ENCODE measurements around the gene VNN1.
"Not testable (repeated sequence)": the region's sequence is repeated elsewhere in the genome, so short reads cannot be mapped to it uniquely, and the experiment has no call there.

The VNN1 gene

DNA sequence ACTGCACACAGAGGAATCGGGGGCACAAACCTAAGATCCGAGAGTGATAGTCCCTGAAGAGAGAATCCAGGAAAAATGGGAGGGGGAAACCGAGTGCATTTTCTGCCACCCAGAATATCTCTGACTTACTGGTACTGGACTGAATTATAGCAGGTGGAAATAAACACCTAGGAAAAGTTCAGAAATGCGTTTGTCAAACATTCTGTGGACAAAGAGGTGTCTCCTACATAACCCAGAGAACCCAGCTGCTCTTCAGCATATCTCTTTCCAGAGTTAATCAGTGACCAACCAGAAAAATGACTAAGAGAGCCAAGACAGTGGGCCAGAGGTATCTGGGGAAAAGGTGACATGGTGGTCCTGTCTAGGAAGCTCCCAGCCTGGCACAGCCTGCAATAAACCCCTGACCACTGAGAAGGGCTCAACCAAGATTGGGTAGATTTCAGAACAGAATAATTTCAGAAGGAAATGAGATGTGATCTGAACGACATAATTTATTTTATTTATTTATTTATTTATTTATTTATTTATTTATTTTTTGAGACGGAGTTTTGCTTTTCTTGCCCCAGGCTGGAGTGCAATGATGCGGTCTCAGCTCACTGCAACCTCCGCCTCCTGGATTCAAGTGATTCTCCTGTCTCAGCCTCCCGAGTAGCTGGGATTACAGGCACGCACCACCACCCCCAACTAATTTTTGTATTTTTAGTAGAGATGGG, 6.0 kb upstream of the VNN1 start:
- no peak for DNase-seq (ENCODE audit: low spot score)

- no peak for DNase-seq (ENCODE audit: low spot score)
Observed at GRCh38 chr6:132715881-132716637, 2.2 kb upstream of the VNN1 start.

DNA sequence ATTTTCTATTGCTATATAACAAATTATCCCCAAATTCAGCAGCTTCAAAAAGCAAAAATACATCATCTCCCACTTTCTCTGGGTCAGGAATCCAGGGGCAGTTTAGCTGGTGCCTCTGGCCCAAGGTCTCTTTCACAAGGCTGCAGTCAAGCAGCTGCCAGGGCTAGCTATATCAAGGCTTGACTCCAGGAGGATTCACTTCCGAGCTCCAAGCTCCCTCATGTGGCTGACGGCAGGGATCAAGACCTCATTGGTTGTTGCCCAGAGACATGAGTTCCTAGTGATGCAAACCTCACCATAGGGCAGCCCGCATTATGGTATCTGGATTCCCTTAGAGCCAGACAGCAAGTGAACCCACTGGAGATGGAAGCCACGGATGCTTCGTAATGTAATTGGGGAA, 1.3 kb upstream of the VNN1 start:
- DNase-seq (ENCODE audit: low spot score) = peak; percentile 74

DNA sequence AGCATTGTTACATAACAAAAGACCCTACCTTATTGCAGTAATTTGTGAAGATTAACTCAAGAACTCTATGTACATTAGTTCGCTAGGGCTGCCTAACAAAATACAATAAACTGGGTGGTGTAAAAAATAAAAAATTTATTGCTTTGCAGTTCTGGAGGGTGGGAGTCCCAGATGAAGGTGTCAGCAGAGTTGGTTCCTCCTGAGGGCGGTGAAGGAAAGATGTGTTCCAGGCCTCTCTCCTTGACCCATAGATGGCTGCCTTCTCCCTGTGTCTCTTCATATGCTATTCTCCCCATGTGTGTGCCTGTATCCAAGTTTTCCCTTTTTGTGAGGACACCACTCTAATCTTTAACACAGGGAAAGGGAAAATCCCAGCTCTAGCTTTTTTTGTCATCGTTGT, 305 bp upstream of the VNN1 start:
- no peak for DNase-seq (ENCODE audit: low spot score)

- peak; percentile 13 for DNase-seq (ENCODE audit: low spot score)
Observed at GRCh38 chr6:132712366-132712765, 1.5 kb downstream of the VNN1 start.

DNA sequence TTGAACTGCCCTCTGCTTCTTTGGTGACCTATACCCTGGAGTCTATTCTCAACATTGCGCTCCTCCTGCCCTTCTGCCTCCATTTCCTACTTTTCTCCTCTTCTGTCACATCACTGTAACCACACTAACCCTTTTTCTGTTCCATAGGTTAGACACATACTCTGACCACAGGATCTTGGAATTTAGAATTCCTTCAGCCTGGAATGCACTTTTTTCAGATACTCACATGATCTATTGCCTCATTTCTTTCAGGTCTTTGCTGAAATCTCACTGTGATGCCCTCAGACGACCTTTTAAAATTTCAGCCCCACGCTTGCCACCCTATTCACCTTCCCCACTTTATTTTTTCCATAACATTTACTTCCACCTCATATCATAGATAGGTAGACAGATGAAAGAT, 5.1 kb downstream of the VNN1 start:
- no peak for DNase-seq (ENCODE audit: low spot score)

- DNase-seq (ENCODE audit: low spot score) = no peak
Observed at GRCh38 chr6:132708002-132708401, 5.9 kb downstream of the VNN1 start.

GRCh38 chr6:132706756-132707155, 7.1 kb downstream of the VNN1 start:
- DNase-seq (ENCODE audit: low spot score) = not testable (repeated sequence)

DNA sequence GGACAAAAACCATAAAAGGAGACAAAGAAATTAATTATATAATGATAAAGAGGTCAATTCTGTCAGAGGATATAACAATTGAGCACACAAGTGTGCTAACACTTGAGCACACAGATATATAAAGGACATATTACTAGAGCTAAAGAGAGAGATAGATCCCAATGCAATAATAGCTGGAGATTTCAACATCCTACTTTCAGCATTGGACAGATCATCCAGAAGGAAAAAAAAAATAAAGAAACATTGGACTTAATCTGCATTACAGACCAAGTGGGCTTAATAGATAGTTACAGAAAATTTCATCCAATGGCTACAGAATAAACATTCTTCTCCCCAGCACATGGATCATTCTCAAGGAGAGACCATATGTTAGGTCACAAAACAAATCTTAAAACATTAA, 9.9 kb downstream of the VNN1 start:
- DNase-seq (ENCODE audit: low spot score) = no peak

DNA sequence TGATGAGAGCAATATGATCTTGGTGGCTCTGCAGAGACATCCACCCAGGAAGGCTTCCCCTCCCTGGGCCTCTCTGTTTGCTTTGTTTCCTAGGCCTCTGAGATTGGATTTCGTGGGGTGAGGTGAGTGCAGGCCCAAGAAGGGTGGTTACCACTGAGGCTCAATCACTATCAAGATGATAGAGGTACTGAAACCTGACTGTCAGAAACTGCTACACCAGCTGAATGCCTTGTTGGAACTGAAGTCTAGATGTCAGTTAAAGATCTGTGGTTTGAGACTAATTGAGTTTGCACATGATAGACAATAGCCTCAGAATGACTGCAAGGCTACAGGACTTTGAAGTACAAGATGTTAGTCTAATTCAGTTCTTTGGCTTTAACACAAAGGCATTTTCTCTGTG, 15.2 kb downstream of the VNN1 start:
- no peak for DNase-seq (ENCODE audit: low spot score)

- no peak for DNase-seq (ENCODE audit: low spot score)
Observed at GRCh38 chr6:132695773-132696172, 18.1 kb downstream of the VNN1 start.

- DNase-seq (ENCODE audit: low spot score) = no peak
Observed at GRCh38 chr6:132693478-132693877, 20.4 kb downstream of the VNN1 start.

DNA sequence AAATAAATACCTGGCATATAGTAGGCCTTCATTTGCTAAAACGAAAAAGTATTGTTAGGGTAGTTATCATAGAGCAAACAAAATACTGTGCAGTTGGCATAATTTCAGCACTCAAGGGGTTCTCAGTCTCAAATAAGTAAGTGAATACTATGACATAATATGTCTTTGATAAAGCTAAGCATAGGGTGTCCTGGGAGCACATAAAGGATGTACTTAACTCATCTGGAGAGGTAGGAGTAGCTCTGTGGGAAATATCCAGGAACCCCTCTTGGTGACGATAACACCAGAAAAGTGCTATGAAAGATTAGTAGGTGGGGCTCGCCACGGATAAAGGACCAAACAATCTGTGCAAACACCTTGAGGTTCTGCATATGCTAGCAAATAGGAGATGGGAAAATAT, 23.2 kb downstream of the VNN1 start:
- DNase-seq (ENCODE audit: low spot score) = no peak

- DNase-seq (ENCODE audit: low spot score) = peak; percentile 21
Observed at GRCh38 chr6:132687306-132687705, 26.5 kb downstream of the VNN1 start.

GRCh38 chr6:132686531-132686930, 27.3 kb downstream of the VNN1 start:
- DNase-seq (ENCODE audit: low spot score) = no peak

GRCh38 chr6:132685009-132685408, 28.8 kb downstream of the VNN1 start:
- no peak for DNase-seq (ENCODE audit: low spot score)

DNA sequence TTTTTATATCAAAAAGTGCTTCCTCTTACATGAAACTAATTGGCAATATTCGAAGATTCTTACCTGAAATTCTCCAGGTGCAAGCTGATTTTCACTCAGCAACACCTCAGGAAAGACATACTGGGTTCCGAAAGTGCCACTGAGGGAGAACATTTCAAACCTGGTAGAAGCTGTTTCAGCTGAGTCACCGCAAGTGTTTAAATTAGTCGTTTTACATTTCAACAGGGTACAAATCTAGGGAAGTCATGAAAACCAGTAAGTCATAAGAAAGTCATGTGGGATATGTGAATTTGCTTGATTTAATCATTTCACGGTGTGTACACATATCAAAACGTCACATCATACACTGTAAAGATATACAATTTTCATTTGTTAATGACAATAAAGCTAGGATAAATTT, 29.6 kb downstream of the VNN1 start:
- no peak for DNase-seq (ENCODE audit: low spot score)

DNA sequence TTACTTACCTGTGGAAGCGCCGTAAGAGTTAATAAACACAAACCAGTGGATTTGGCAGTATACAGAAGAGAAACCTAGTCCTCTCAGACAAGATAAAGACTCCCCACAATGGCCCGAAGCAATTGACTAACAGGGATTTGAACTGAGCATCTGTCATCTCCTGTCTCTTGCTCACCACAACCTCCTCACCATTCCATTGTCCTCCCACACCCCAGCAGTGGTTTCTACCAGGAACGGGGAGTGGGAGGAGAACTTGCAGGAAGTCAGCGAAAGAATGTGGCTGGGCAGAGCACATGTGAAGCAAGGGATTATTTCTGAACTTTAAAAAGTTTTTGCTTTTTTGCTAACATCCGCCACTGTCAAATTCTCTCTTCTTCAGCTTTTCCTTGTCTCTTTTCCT, 30.3 kb downstream of the VNN1 start:
- peak; percentile 74 for DNase-seq (ENCODE audit: low spot score)

DNA sequence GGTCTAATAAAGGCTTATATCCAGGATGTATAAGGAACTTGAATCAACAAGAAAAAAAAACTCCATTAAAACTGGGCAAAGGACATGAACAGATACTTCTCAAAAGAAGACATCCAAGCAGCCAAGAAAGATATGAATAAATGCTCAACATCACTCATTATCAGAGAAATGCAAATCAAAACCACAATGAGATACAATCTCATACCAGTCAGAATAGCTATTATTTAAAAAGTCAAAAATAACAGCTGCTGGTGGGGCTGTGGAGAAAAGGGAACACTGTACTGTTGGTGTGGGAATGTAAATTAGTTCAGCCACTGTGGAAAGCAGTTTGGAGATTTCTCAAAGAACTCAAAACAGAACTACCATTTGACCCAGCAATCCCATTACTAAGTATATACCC, 34.8 kb downstream of the VNN1 start:
- not testable (repeated sequence) for DNase-seq (ENCODE audit: low spot score)

DNA sequence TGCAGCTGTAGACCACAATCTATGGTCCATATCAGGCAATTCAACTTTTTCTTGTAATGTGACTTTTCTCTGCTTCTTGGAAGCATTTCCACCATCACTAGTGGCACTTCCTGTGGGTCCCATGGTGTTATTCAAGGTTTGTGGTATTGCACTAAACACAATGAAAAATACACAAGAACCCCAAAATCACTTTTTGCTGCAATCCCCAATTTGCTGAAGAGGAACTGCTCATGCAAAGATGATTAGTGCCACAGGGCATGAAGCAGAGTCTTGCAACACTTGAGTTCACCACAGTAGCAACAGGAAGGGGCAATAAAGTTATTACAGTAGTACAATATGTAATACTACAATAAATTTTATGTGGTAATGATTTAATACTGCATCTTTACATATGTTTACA, 38.1 kb downstream of the VNN1 start:
- no peak for DNase-seq (ENCODE audit: low spot score)

- DNase-seq (ENCODE audit: low spot score) = no peak
Observed at GRCh38 chr6:132675002-132675401, 38.9 kb downstream of the VNN1 start.

GRCh38 chr6:132673376-132674094, 40.3 kb downstream of the VNN1 start:
- DNase-seq (ENCODE audit: low spot score) = no peak

- DNase-seq (ENCODE audit: low spot score) = no peak
Observed at GRCh38 chr6:132671295-132671694, 42.6 kb downstream of the VNN1 start.
